Chondrocyte (in vitro differentiated cells): ENCODE results near the gene TAF4B. TPM values are rescaled to one million over a fixed set of nuclear protein-coding genes. Genes with fewer than 3 reads are reported as not detected.
"Not testable (repeated sequence)": the region's sequence is repeated elsewhere in the genome, so short reads cannot be mapped to it uniquely, and the experiment has no call there.

ENCODE experiments used
- DNase-seq: peaks from one replicate; pipeline ENCODE4 v3.0.0; 2021; ENCODE audit warnings: mixed read lengths, low spot score
- H3K27ac Mint-ChIP-seq: one replicate; pipeline ENCODE4 v1.8.0; 2021; ENCODE audit warnings: mild to moderate bottlenecking, moderate library complexity, mixed read lengths; ENCODE audit not compliant: unreplicated experiment
- H3K27me3 Mint-ChIP-seq: 2 replicates; pipeline ENCODE4 v1.8.0; 2021; ENCODE audit warnings: low read depth, mixed read lengths
- H3K36me3 Mint-ChIP-seq: 2 replicates; pipeline ENCODE4 v1.8.0; 2021; ENCODE audit warnings: low read depth, mixed read lengths
- H3K4me1 Mint-ChIP-seq: 2 replicates; pipeline ENCODE4 v1.8.0; 2021; ENCODE audit warnings: low read depth, mild to moderate bottlenecking, mixed read lengths
- H3K4me3 Mint-ChIP-seq: one replicate; pipeline ENCODE4 v1.8.0; 2021; ENCODE audit warnings: mild to moderate bottlenecking, moderate library complexity, mixed read lengths; ENCODE audit not compliant: unreplicated experiment
- H3K9me3 Mint-ChIP-seq: 2 replicates; pipeline ENCODE4 v1.8.0; 2021; ENCODE audit warnings: low read depth, mixed read lengths
- total RNA-seq: library from RNA; stranded (reverse); gene quantifications from 3 replicates; pipeline ENCODE4 v1.2.1, GENCODE V29; 2021
- TF ChIP-seq, protein P1 (sequence below): fragments of 200-600 bp; sonication (generic); IDR thresholded peaks from 2 replicates; pipeline ENCODE4 v1.5.0; 2021; ENCODE audit warnings: antibody characterized with exemption, mild to moderate bottlenecking, moderate library complexity

TAF4B gene
- total RNA-seq, 1 donor from 2014 or later = 2.2 TPM

DNA sequence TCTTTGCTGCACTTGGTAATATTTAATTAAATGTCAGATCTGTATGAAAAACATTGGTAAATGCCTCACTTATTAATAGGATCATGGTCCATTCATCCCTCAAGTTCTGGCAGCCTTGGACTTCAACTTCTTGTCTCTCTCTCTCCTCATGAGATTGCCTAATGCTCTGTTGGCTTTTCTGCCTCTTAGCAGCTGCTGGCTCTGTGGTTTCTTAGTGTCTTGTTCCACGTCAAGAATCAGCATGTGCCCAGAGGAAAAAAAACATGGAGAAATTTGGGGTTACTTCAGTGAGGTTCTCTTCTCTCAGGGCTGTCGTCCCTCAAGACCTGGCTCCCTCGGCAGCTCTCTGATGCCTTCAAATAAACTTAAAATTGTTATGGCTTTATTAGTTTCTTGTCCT lies 75.4 kb downstream of the TAF4B start:
- no peaks in the 10 kb centered on the region for H3K9me3 Mint-ChIP-seq
- TF ChIP-seq, protein P1, sequence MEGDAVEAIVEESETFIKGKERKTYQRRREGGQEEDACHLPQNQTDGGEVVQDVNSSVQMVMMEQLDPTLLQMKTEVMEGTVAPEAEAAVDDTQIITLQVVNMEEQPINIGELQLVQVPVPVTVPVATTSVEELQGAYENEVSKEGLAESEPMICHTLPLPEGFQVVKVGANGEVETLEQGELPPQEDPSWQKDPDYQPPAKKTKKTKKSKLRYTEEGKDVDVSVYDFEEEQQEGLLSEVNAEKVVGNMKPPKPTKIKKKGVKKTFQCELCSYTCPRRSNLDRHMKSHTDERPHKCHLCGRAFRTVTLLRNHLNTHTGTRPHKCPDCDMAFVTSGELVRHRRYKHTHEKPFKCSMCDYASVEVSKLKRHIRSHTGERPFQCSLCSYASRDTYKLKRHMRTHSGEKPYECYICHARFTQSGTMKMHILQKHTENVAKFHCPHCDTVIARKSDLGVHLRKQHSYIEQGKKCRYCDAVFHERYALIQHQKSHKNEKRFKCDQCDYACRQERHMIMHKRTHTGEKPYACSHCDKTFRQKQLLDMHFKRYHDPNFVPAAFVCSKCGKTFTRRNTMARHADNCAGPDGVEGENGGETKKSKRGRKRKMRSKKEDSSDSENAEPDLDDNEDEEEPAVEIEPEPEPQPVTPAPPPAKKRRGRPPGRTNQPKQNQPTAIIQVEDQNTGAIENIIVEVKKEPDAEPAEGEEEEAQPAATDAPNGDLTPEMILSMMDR = no peak
- H3K36me3 Mint-ChIP-seq = no peaks in the 10 kb centered on the region
- H3K4me3 Mint-ChIP-seq = no peak overlapping the region
- no peak overlapping the region for H3K27ac Mint-ChIP-seq
- H3K27me3 Mint-ChIP-seq = no peaks in the 10 kb centered on the region
- no peak for DNase-seq
- H3K4me1 Mint-ChIP-seq = peaks cover 27% of the 10 kb centered on the region

DNA sequence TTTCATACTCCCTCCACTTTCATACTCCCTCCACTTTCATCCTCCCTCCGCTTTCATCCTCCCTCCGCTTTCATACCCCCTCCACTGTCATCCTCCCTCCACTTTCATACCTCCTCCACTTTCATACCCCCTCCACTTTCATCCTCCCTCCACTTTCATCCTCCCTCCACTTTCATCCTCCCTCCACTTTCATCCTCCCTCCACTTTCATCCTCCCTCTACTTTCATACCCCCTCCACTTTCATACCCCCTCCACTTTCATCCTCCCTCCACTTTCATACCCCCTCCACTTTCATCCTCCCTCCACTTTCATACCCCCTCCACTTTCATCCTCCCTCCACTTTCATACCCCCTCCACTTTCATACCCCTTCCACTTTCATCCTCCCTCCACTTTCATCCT lies 77.0 kb downstream of the TAF4B start:
- DNase-seq, H3K4me3 Mint-ChIP-seq, H3K9me3 Mint-ChIP-seq, H3K27ac Mint-ChIP-seq, H3K27me3 Mint-ChIP-seq, H3K36me3 Mint-ChIP-seq: not testable (repeated sequence)
- peaks cover 15% of the 10 kb centered on the region for H3K4me1 Mint-ChIP-seq

- Mint-ChIP-seq H3K4me1 (peaks cover 23% of the 10 kb centered on the region), H3K27me3 (no peaks in the 10 kb centered on the region), H3K4me3 (no peak overlapping the region), H3K9me3 (no peaks in the 10 kb centered on the region), H3K36me3 (no peaks in the 10 kb centered on the region), H3K27ac (no peak overlapping the region)
- no peak for DNase-seq
- TF ChIP-seq, protein P1 = no peak
Measured at GRCh38 chr18:26304511-26304910, 78.3 kb downstream of the TAF4B start.

DNA sequence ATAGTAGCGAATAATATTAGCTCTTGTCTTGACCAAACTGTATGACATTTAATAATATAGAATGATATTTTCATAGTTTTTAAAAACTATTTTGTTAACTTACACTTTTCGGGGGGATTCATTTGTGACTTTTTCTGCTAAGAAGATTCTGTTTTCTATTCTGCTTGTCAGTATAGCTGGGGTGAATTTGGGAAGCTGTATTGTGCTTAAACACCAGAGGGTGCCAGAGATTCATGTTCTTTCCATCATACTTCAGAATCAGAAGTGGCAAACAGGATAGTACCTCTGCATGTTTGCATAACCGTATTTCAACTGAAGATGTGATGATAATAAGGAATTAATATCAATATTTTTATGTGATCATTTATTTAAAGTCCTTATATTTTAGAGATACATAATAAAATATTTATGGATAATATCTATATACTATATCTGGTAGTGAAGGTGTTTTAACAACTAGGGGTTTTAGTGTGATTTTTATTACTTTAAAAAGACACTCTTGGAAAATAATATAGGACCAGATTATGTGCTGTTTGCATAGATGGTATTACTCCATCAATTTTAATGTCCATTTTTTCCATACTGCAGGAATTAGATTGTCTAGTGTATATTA lies 81.0 kb downstream of the TAF4B start:
- DNase-seq = no peak
- H3K27me3 Mint-ChIP-seq = no peaks in the 10 kb centered on the region
- no peaks in the 10 kb centered on the region for H3K9me3 Mint-ChIP-seq
- H3K4me3 Mint-ChIP-seq = no peak overlapping the region
- no peak overlapping the region for H3K27ac Mint-ChIP-seq
- TF ChIP-seq, protein P1 = peak; percentile 93
- no peaks in the 10 kb centered on the region for H3K36me3 Mint-ChIP-seq
- peaks cover 23% of the 10 kb centered on the region for H3K4me1 Mint-ChIP-seq

DNA sequence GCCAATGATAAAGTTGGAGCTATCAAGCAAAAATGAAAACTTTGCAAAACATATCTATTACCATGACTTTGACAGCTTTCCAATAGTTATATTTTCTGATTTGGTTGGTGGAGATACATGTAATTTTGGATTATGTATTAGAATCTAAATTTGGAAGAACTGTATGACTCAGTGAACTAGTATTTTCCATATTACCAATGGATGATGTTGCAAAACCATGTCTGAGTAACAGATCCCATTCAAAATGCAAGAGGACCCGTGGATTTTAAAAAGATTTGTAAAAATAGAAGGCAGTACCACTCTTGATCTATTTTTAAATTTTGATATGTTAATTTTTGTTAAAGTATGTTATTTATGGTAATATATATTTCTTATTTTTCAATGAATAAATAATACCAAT lies 83.0 kb downstream of the TAF4B start:
- Mint-ChIP-seq H3K9me3 (no peaks in the 10 kb centered on the region), H3K27ac (peak overlapping the region; percentile 22), H3K4me3 (no peak overlapping the region), H3K4me1 (peaks cover 19% of the 10 kb centered on the region), H3K36me3 (no peaks in the 10 kb centered on the region), H3K27me3 (no peaks in the 10 kb centered on the region)
- DNase-seq = no peak
- TF ChIP-seq, protein P1 = no peak

- TF ChIP-seq, protein P1 = no peak
- peaks cover 12% of the 10 kb centered on the region for H3K4me1 Mint-ChIP-seq
- no peak for DNase-seq
- H3K27ac Mint-ChIP-seq = no peak overlapping the region
- no peaks in the 10 kb centered on the region for H3K9me3 Mint-ChIP-seq
- no peaks in the 10 kb centered on the region for H3K36me3 Mint-ChIP-seq
- no peaks in the 10 kb centered on the region for H3K27me3 Mint-ChIP-seq
- no peak overlapping the region for H3K4me3 Mint-ChIP-seq
Measured at GRCh38 chr18:26312199-26312598, 86.0 kb downstream of the TAF4B start.
